ENCODE results near the gene C15orf61. TPM values are rescaled to one million over a fixed set of nuclear protein-coding genes. Genes with fewer than 3 reads are reported as not detected.

Gene C15orf61
- total RNA-seq, 1 experiment from 2014 or later: 6.5 TPM

GRCh38 chr15:67520321-67521028 lies 456 bp upstream of the C15orf61 start:
- Histone ChIP-seq H2AFZ (peak overlapping the region; percentile 79), H3K79me2 (ENCODE audit: low read depth) (peaks cover 41% of the 10 kb centered on the region), H3K36me3 (ENCODE audit: low read depth) (no peaks in the 10 kb centered on the region), H3K9me3 (ENCODE audit: insufficient read depth, low read depth) (no peaks in the 10 kb centered on the region), H3K4me1 (replicated peaks; ENCODE audit: insufficient read depth) (peaks cover 17% of the 10 kb centered on the region), H3K4me3 (peak overlapping the region; percentile 83), H3K4me2 (peak overlapping the region; percentile 85), H3K27ac (peak overlapping the region; percentile 67), H3K27me3 (ENCODE audit: insufficient read depth, low read depth) (no peaks in the 10 kb centered on the region), H3F3A (ENCODE audit: insufficient read depth, low read depth) (peaks cover 25% of the 10 kb centered on the region), H4K20me1 (ENCODE audit: insufficient read depth) (peaks cover 11% of the 10 kb centered on the region), H3K9me2 (ENCODE audit: insufficient read depth) (no peaks in the 10 kb centered on the region)
- CTCF ChIA-PET: no interaction called here
- DNase-seq: no peak
- TSS peak; percentile 75 for BruUV-seq (replicated peaks)
- intact Hi-C loops (cut with micrococcal nuclease; ENCODE audit: unreplicated experiment): loop anchor here (5.0 kb wide), 1 partner anchor 317 kb away; no protein-coding TSS in a partner anchor
- POLR2A ChIA-PET (ENCODE audit: unreplicated experiment): interaction anchor here (0.5 to 0.8 kb wide), 9 partner anchors 12 to 1652 kb away, joined by 3 to 15 read pairs (median 4); partner anchors contain the start of gene MAP2K5
- TF ChIP-seq CTCF (conservative IDR thresholded peaks at IDR 0.05) (no peak), EZH2 (IDR thresholded peaks at IDR 0.05; ENCODE audit: low read depth) (no peak)

GRCh38 chr15:67521783-67522568 lies 1.0 kb downstream of the C15orf61 start:
- peak overlapping the region; percentile 83 for H3K4me3 ChIP-seq
- no peaks in the 10 kb centered on the region for H3K27me3 ChIP-seq (ENCODE audit: insufficient read depth, low read depth)
- intact Hi-C loops (cut with micrococcal nuclease; ENCODE audit: unreplicated experiment): loop anchor here (5.0 kb wide), 1 partner anchor 315 kb away; no protein-coding TSS in a partner anchor
- H3K79me2 ChIP-seq (ENCODE audit: low read depth): peaks cover 46% of the 10 kb centered on the region
- H2AFZ ChIP-seq: peak overlapping the region; percentile 84
- peaks cover 17% of the 10 kb centered on the region for H3K4me1 ChIP-seq (replicated peaks; ENCODE audit: insufficient read depth)
- peak overlapping the region; percentile 92 for H3K4me2 ChIP-seq
- POLR2A ChIA-PET (ENCODE audit: unreplicated experiment): interaction anchor here (0.5 to 1.0 kb wide), 4 partner anchors 9 to 361 kb away, joined by 3 to 6 read pairs (median 5); no protein-coding TSS in a partner anchor
- H3K9me2 ChIP-seq (ENCODE audit: insufficient read depth): no peaks in the 10 kb centered on the region
- CTCF ChIA-PET: no interaction called here
- TF ChIP-seq EZH2 (IDR thresholded peaks at IDR 0.05; ENCODE audit: low read depth): no peak
- H4K20me1 ChIP-seq (ENCODE audit: insufficient read depth): peaks cover 11% of the 10 kb centered on the region
- no peak for DNase-seq
- 0 out of 2 replicates have a peak, but pooled peaks cover 4% of the 10 kb centered on the region for H3K36me3 ChIP-seq (ENCODE audit: low read depth)
- peaks cover 25% of the 10 kb centered on the region for H3F3A ChIP-seq (ENCODE audit: insufficient read depth, low read depth)
- H3K9me3 ChIP-seq (ENCODE audit: insufficient read depth, low read depth): no peaks in the 10 kb centered on the region
- H3K27ac ChIP-seq: peak overlapping the region; percentile 85
- TSS peak; percentile 56 for BruUV-seq (replicated peaks)

GRCh38 chr15:67523330-67523729 lies 2.4 kb downstream of the C15orf61 start:
- Histone ChIP-seq H3K9me3 (ENCODE audit: insufficient read depth, low read depth) (no peaks in the 10 kb centered on the region), H3F3A (ENCODE audit: insufficient read depth, low read depth) (peaks cover 25% of the 10 kb centered on the region), H3K4me3 (0 out of 2 replicates have a peak overlapping the region, but pooled peaks have one; percentile 83), H3K79me2 (ENCODE audit: low read depth) (peaks cover 46% of the 10 kb centered on the region), H3K4me2 (peak overlapping the region; percentile 92), H3K27me3 (ENCODE audit: insufficient read depth, low read depth) (no peaks in the 10 kb centered on the region), H2AFZ (no peak overlapping the region), H3K27ac (no peak overlapping the region), H3K9me2 (ENCODE audit: insufficient read depth) (no peaks in the 10 kb centered on the region), H3K4me1 (replicated peaks; ENCODE audit: insufficient read depth) (peaks cover 17% of the 10 kb centered on the region), H3K36me3 (ENCODE audit: low read depth) (0 out of 2 replicates have a peak, but pooled peaks cover 7% of the 10 kb centered on the region), H4K20me1 (ENCODE audit: insufficient read depth) (peaks cover 11% of the 10 kb centered on the region)
- intact Hi-C loops (cut with micrococcal nuclease; ENCODE audit: unreplicated experiment): loop anchor here (5.0 kb wide), 1 partner anchor 314 kb away; no protein-coding TSS in a partner anchor
- BruUV-seq (replicated peaks): no TSS peak
- ChIA-PET CTCF (no interaction called here), POLR2A (ENCODE audit: unreplicated experiment) (no interaction called here)
- no peak for DNase-seq
- no peak for TF ChIP-seq CTCF (conservative IDR thresholded peaks at IDR 0.05)
- TF ChIP-seq EZH2 (IDR thresholded peaks at IDR 0.05; ENCODE audit: low read depth): no peak
